ENCODE data around the gene TSKS.

The TSKS gene

GRCh38 chr19:49766007-49766929 lies 3.2 kb upstream of the TSKS start:
- TF ChIP-seq, protein P1, sequence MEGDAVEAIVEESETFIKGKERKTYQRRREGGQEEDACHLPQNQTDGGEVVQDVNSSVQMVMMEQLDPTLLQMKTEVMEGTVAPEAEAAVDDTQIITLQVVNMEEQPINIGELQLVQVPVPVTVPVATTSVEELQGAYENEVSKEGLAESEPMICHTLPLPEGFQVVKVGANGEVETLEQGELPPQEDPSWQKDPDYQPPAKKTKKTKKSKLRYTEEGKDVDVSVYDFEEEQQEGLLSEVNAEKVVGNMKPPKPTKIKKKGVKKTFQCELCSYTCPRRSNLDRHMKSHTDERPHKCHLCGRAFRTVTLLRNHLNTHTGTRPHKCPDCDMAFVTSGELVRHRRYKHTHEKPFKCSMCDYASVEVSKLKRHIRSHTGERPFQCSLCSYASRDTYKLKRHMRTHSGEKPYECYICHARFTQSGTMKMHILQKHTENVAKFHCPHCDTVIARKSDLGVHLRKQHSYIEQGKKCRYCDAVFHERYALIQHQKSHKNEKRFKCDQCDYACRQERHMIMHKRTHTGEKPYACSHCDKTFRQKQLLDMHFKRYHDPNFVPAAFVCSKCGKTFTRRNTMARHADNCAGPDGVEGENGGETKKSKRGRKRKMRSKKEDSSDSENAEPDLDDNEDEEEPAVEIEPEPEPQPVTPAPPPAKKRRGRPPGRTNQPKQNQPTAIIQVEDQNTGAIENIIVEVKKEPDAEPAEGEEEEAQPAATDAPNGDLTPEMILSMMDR (conservative IDR thresholded peaks at IDR 0.05), result no peak
- TF ChIP-seq ZFX (IDR thresholded peaks at IDR 0.05), result no peak
- peak overlapping the region; percentile 75 for H3K27ac ChIP-seq

GRCh38 chr19:49764341-49764740 lies 1.2 kb upstream of the TSKS start:
- H3K27ac ChIP-seq, result no peak overlapping the region; the same call in 1 of the 2 replicates
- TF ChIP-seq ZFX (IDR thresholded peaks at IDR 0.05), result no peak
- TF ChIP-seq, protein P1 (conservative IDR thresholded peaks at IDR 0.05), result no peak

DNA sequence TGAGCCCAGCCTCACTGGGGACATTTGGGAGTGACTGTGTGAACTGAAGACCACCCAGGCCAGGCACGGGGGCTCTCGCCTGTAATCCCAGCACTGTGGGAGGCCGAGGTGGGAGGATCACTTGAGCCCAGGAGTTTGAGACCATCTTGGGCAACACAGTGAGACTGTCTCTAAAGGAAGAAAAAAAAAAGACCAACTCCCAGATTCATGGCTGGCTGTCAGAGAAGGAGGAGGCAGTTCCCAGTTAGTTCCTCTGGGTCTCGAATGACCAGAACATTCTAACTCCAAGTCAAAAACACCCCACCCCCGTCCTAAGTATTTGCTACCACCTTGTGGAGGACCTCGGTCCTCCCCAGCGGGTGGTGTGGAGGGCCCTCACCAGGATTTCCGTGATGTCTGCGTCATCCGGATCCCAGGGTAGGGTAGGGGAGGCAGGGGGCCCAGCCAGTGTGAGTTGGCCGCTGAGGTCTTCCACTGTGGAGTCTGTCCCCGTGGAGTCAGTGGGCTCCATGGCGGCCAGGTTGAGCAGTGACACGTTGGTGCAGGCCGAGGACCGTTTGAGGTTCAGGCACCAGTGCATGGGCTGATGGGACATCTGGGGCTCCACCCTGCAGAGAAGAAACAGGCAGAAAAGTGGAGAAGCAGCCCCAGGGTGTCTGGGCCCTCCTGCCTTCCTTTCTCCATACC lies 1.3 kb downstream of the TSKS start:
- TF ChIP-seq, protein P1 (conservative IDR thresholded peaks at IDR 0.05), result no peak
- TF ChIP-seq ZFX (IDR thresholded peaks at IDR 0.05), result no peak
- no peak overlapping the region for H3K27ac ChIP-seq

- no peak for TF ChIP-seq ZFX (IDR thresholded peaks at IDR 0.05)
- TF ChIP-seq, protein P1 (conservative IDR thresholded peaks at IDR 0.05), result no peak
- H3K27ac ChIP-seq, result no peak overlapping the region
Observed at GRCh38 chr19:49761249-49761624, 1.9 kb downstream of the TSKS start.

- H3K27ac ChIP-seq, result no peak overlapping the region
- TF ChIP-seq, protein P1 (conservative IDR thresholded peaks at IDR 0.05), result no peak
- TF ChIP-seq ZFX (IDR thresholded peaks at IDR 0.05), result no peak
Observed at GRCh38 chr19:49758292-49758691, 4.8 kb downstream of the TSKS start.

DNA sequence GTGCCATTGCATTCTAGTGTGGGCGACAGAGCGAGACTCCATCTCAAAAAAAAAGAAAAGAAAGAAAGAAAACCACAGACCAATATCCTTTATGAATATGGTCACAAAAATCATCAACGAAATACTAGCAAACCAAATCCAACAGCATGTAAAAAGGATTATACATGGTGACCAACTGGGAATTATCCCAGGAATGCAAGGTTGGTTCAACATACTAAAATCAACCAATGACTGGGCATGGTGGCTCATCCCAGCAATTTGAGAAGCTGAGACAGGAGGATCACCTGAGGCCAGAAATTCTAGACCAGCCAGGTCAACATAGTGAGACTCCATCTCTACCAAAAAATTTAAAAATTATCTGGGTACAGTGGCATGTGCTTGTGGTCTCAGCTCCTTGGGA lies 7.2 kb downstream of the TSKS start:
- no peak for TF ChIP-seq ZFX (IDR thresholded peaks at IDR 0.05)
- TF ChIP-seq, protein P1 (conservative IDR thresholded peaks at IDR 0.05), result no peak
- no peak overlapping the region for H3K27ac ChIP-seq

- H3K27ac ChIP-seq, result no peak overlapping the region
- TF ChIP-seq, protein P1 (conservative IDR thresholded peaks at IDR 0.05), result no peak
- TF ChIP-seq ZFX (IDR thresholded peaks at IDR 0.05), result no peak
Observed at GRCh38 chr19:49752701-49753100, 10.4 kb downstream of the TSKS start.
